Thyroid gland (tissue), 4 donors: ENCODE data around the gene LGALS8.

Source experiments
- CTCF ChIP-seq, 6 experiments: fragments of 200-600 bp in 3 of 6; fragments of 450-650 bp in 3 of 6; sonication (generic) in 3 of 6; IDR thresholded peaks; one replicate each; pipeline ENCODE4 v1.5.1; 2016 to 2019; ENCODE audit warnings: antibody characterized with exemption in 6 of 6, mild to moderate bottlenecking in 2 of 6, inconsistent platforms in 1 of 6, moderate library complexity in 1 of 6
- POLR2A ChIP-seq, 2 donors: fragments of 450-650 bp; IDR thresholded peaks; one replicate each; pipeline ENCODE4 v1.6.1; 2017; ENCODE audit warnings: antibody characterized with exemption in 2 of 2, mild to moderate bottlenecking in 2 of 2, moderate library complexity in 1 of 2

- TF ChIP-seq CTCF (IDR thresholded peaks at IDR 0.05) (no peak), POLR2A (IDR thresholded peaks at IDR 0.05) (no peak)
Observed at GRCh38 chr1:236545621-236546169, 21.9 kb downstream of the LGALS8 start.
